ENCODE results near the gene GCNT4. TPM values are rescaled to one million over a fixed set of nuclear protein-coding genes. Genes with fewer than 3 reads are reported as not detected.

GCNT4 gene
- total and polyA plus RNA-seq, 2 of the 8 experiments (the other 6 are each of a cell fraction or from before 2014, with no cell fraction given) = 1.1 to 14.5 TPM

- H3K23ac ChIP-seq (ENCODE audit: insufficient read length) = no peak overlapping the region
- peaks cover 0 to 52% of the 10 kb centered on the region in 2 experiments; a peak in 2 of 4 replicates for H3K79me2 ChIP-seq (ENCODE audit: control insufficient read depth in 1 of 2, insufficient read depth in 2 of 2, low read length in 2 of 2)
- H2BK120ac ChIP-seq (replicated peaks; ENCODE audit: low read depth, low read length) = no peak overlapping the region
- H3K27me3 ChIP-seq (replicated peaks in 1 of 4; ENCODE audit: control insufficient read depth in 3 of 4, extremely low read depth in 1 of 4, insufficient read depth in 3 of 4, low read length in 3 of 4) = peaks cover 0 to 33% (median 15%) of the 10 kb centered on the region in 4 experiments; a peak in 4 of 7 replicates
- peaks cover 0 to 8% of the 10 kb centered on the region in 2 experiments for H4K20me1 ChIP-seq (replicated peaks in 1 of 2; ENCODE audit: control insufficient read depth in 1 of 2, insufficient read depth in 2 of 2, low read length in 2 of 2)
- peak overlapping the region; percentile 93 to 97; a peak in 3 of 4 replicates for H3K4me2 ChIP-seq (ENCODE audit: insufficient read depth in 1 of 2, low read depth in 2 of 2, low read length in 2 of 2)
- no peak overlapping the region for H2AFZ ChIP-seq (ENCODE audit: low read length)
- no peak for FAIRE-seq
- no peak overlapping the region for H2AK5ac ChIP-seq (ENCODE audit: low read depth, low read length)
- H2BK15ac ChIP-seq (ENCODE audit: low read length) = no peak overlapping the region; the same call in 1 of the 2 replicates
- peaks cover 13% of the 10 kb centered on the region for H3K23me2 ChIP-seq (ENCODE audit: low read depth, low read length)
- H3K9ac ChIP-seq (replicated peaks in 1 of 4; ENCODE audit: extremely low read depth in 1 of 4, low read depth in 3 of 4, low read length in 3 of 4) = no peak overlapping the region
- no peak overlapping the region; the same call in 1 of the 2 replicates for H3K18ac ChIP-seq (ENCODE audit: extremely low read depth, low read length)
- ChIA-PET CTCF (ENCODE audit: partially characterized antibody) (interaction anchor here (0.6 to 4.3 kb wide), 60 partner anchors 8 to 1470 kb away, joined by 3 to 41 read pairs (median 4); partner anchors contain the start of genes ANKRD31 and HMGCR), POLR2A (ENCODE audit: partially characterized antibody) (interaction anchor here (1.2 kb wide), 1 partner anchor 269 kb away, joined by 3 read pairs; no protein-coding TSS in a partner anchor)
- WGBS, 2 experiments (ENCODE audit: extremely low coverage in 1 of 2, insufficient coverage in 1 of 2, insufficient read length in 1 of 2, insufficient replicate concordance in 2 of 2, low coverage in 1 of 2, low lambda C conversion rate in 2 of 2, missing lambda C conversion rate in 1 of 2) = 68% methylated on average over 11 of the region's 11 CpGs; no CpG with 5 or more reads in 1 of the 2 experiments
- H4K8ac ChIP-seq (ENCODE audit: extremely low read depth, insufficient read depth, low read length) = no peak overlapping the region
- no peak overlapping the region for H3K27ac ChIP-seq (ENCODE audit: low read depth, low read length)
- H3K9me3 ChIP-seq (ENCODE audit: insufficient read depth in 2 of 2, low read depth in 1 of 2, low read length in 1 of 2) = no peaks in the 10 kb centered on the region
- no peaks in the 10 kb centered on the region for H3K79me1 ChIP-seq (ENCODE audit: low read depth, low read length)
- peak overlapping the region; percentile 20; the same call in 1 of the 2 replicates for H2BK12ac ChIP-seq (ENCODE audit: low read depth, low read length)
- TF ChIP-seq KDM5A (IDR thresholded peaks at IDR 0.05; ENCODE audit: low read length) = no peak
- TF ChIP-seq RAD21 (IDR thresholded peaks at IDR 0.05 in 1 of 2, conservative IDR thresholded peaks at IDR 0.05 in 1 of 2; ENCODE audit: low read depth in 2 of 2, low read length in 2 of 2) = peak; percentile 47 to 55; a peak in 3 of 4 replicates
- TF ChIP-seq, protein P1, sequence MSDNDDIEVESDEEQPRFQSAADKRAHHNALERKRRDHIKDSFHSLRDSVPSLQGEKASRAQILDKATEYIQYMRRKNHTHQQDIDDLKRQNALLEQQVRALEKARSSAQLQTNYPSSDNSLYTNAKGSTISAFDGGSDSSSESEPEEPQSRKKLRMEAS (IDR thresholded peaks at IDR 0.05) = no peak
- TF ChIP-seq POLR2AphosphoS5 (IDR thresholded peaks at IDR 0.05; ENCODE audit: low read depth, low read length) = peak; percentile 50; the same call in 1 of the 2 replicates
- TF ChIP-seq CTCF (IDR thresholded peaks at IDR 0.05; ENCODE audit: control extremely low read depth in 1 of 3, insufficient read depth in 1 of 3, low read depth in 1 of 3, low read length in 3 of 3) = peak; percentile 60 to 77 (median 65)
- TF ChIP-seq POLR2A (IDR thresholded peaks at IDR 0.05; ENCODE audit: control extremely low read depth in 1 of 2, low read depth in 2 of 2, low read length in 2 of 2) = peak in 1 of 2 experiments; percentile 54; a peak in 1 of 3 replicates
- H3K4ac ChIP-seq (replicated peaks; ENCODE audit: insufficient read length, low read depth, low read length) = no peak overlapping the region
- no peak overlapping the region for H3K14ac ChIP-seq (ENCODE audit: insufficient read length)
- H4K5ac ChIP-seq (ENCODE audit: insufficient read length, low read depth, low read length) = no peak overlapping the region
- H3K56ac ChIP-seq (replicated peaks; ENCODE audit: insufficient read length, low read depth, low read length) = no peak overlapping the region
- no peak overlapping the region for H2BK5ac ChIP-seq (ENCODE audit: low read depth, low read length)
- H4K91ac ChIP-seq (replicated peaks; ENCODE audit: insufficient read length, low read length) = no peak overlapping the region
- peaks cover 15 to 24% (median 18%) of the 10 kb centered on the region in 4 experiments for H3K4me1 ChIP-seq (replicated peaks in 1 of 4; ENCODE audit: control insufficient read depth in 3 of 4, insufficient read depth in 4 of 4, low read length in 3 of 4)
- peaks cover 0 to 5% (median 0%) of the 10 kb centered on the region in 4 experiments; a peak in 2 of 8 replicates for H3K36me3 ChIP-seq (ENCODE audit: control insufficient read depth in 2 of 4, insufficient read depth in 4 of 4, low read length in 3 of 4)
- peak in 1 of 2 experiments; percentile 67 for DNase-seq (ENCODE audit: low read depth in 1 of 2, low spot score in 2 of 2)
- no peak overlapping the region for H2BK20ac ChIP-seq (ENCODE audit: low read length)
- peak overlapping the region in 1 of 4 experiments; percentile 76; a peak in 1 of 8 replicates for H3K4me3 ChIP-seq (ENCODE audit: extremely low read depth in 1 of 4, insufficient read depth in 2 of 4, low read depth in 3 of 4, low read length in 4 of 4)
Observed at GRCh38 chr5:75050415-75050814, 1.9 kb downstream of the GCNT4 start.
